Measurements from ENCODE around the gene CCDC177. TPM values are rescaled to one million over a fixed set of nuclear protein-coding genes. Genes with fewer than 3 reads are reported as not detected.
A peak's percentile ranks its signal among the peaks of the same experiment; 100 is the strongest.

The CCDC177 gene
- total and polyA plus RNA-seq, 4 donors = 2.0 to 4.8 (median 3.4) TPM

DNA sequence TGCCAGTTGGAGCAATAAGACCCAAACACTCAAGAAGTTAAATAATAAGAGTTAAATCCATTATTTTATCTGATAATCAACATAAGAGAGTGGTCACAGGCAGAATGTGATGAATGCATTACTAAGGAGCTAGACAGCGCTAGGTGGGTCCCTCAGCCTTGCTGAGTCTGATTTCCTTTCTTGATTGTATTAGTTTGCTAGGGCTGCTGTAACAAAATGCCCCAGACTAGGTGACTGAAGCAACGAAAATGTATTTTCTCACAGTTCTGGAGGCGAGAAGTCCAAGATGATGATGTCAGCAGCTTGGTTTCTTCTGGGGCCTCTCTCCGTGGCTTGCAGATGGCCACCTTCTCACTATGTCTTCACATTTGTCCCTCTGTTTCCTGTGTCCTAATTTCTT lies 8.2 kb upstream of the CCDC177 start:
- Histone ChIP-seq H3K27ac (ENCODE audit: low read depth, low read length) (no peak overlapping the region), H3K27me3 (ENCODE audit: control insufficient read depth, insufficient read depth, low read length) (no peaks in the 10 kb centered on the region), H3K36me3 (ENCODE audit: control insufficient read depth, insufficient read depth, low read length) (no peaks in the 10 kb centered on the region), H3K4me1 (ENCODE audit: control insufficient read depth, insufficient read depth, low read length) (no peaks in the 10 kb centered on the region), H3K9me3 (ENCODE audit: control insufficient read depth, insufficient read depth, low read length) (no peaks in the 10 kb centered on the region), H3K4me3 (ENCODE audit: low read depth, low read length) (no peak overlapping the region)
- no peak for DNase-seq (ENCODE audit: low read depth in 4 of 6, low spot score in 6 of 6)
- WGBS (ENCODE audit: insufficient coverage) = 89% methylated on average over 3 of the region's 4 CpGs

DNA sequence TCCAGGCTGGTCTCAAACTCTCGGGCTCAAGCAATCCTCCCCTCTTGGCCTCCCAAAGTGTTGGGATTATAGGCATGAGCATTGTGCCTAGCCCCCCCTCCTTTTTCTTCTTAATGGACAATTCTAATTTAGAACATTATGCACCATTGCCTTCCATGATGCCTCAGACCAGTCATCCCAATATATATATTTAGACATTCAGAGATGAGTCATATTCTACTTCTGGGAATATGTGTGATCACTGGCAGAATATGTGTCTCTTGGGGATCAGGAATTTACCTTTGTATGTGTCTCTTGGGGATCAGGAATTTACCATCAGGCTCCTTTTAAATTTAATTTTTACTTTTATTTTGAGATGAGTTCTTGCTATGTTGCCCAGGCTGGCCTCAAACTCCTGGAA lies 7.5 kb upstream of the CCDC177 start:
- H3K27me3 ChIP-seq (ENCODE audit: control insufficient read depth, insufficient read depth, low read length) = no peaks in the 10 kb centered on the region
- no peaks in the 10 kb centered on the region for H3K36me3 ChIP-seq (ENCODE audit: control insufficient read depth, insufficient read depth, low read length)
- no peak overlapping the region for H3K4me3 ChIP-seq (ENCODE audit: low read depth, low read length)
- DNase-seq (ENCODE audit: low read depth in 4 of 6, low spot score in 6 of 6) = no peak
- H3K9me3 ChIP-seq (ENCODE audit: control insufficient read depth, insufficient read depth, low read length) = no peaks in the 10 kb centered on the region
- H3K27ac ChIP-seq (ENCODE audit: low read depth, low read length) = no peak overlapping the region
- no peaks in the 10 kb centered on the region for H3K4me1 ChIP-seq (ENCODE audit: control insufficient read depth, insufficient read depth, low read length)
- no CpG with 5 or more reads among the region's 1 CpG for WGBS (ENCODE audit: insufficient coverage)

DNA sequence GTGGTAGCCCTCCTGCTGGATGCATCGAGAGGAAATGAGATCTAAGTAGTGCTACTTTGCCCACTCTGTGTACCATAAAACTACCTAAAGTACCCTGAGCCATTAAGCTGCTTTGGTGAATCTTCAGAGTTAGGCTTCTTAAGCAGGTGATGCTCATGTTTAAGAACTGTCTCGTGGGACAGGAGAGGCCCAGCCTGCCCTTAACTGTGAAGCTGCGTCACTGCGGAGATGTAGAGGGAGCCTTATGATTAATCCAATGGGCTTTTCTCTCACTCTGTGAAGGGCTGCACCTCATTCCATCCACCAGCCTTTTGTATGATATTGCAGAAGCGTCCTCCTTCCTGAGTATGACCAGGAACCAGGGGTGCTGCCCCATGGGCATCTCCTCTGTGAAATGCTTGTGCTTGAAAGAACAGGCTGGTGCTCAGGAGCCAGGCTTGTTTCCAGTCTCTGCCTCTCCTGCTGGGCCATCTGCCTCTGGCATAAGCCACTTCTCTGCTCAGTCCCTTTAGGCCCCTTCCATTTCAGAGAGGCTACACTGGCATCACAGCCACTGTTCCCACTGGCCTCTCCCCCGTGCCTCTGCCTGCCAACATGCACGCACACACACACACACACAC lies 6.8 kb upstream of the CCDC177 start:
- Histone ChIP-seq H3K36me3 (ENCODE audit: control insufficient read depth, insufficient read depth, low read length) (no peaks in the 10 kb centered on the region), H3K4me3 (ENCODE audit: low read depth, low read length) (no peak overlapping the region), H3K4me1 (ENCODE audit: control insufficient read depth, insufficient read depth, low read length) (no peaks in the 10 kb centered on the region), H3K9me3 (ENCODE audit: control insufficient read depth, insufficient read depth, low read length) (no peaks in the 10 kb centered on the region), H3K27me3 (ENCODE audit: control insufficient read depth, insufficient read depth, low read length) (no peaks in the 10 kb centered on the region), H3K27ac (ENCODE audit: low read depth, low read length) (no peak overlapping the region)
- WGBS (ENCODE audit: insufficient coverage) = 60% methylated on average over 3 of the region's 7 CpGs
- no peak for DNase-seq (ENCODE audit: low read depth in 4 of 6, low spot score in 6 of 6)

DNA sequence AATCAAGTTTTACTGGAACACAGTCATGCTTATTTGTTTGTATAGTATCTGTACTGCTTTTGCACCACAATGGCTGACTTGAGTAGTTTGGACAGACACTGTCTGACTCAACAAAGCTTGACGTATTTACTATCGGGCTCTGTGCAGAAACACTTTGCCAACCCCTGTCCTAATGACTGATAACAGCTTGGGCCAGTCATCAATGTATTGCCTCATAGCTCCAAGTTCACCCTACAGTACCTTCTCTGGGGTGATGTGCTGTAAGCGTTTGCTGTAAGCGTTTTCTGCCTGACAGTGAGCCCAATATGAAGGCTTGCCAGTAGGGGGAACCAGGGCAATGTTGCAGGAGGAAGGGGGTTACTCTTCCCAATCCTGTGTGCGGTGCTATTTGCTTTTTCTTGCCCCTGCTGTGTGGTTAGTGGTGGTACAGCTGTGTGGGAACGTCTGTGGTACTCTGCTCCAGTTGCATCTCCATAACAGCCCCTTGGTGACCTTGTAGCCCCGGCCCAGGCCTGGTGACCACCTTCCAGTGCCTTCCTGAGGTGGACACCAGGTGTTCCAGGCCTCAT lies 5.4 kb upstream of the CCDC177 start:
- Histone ChIP-seq H3K27me3 (ENCODE audit: control insufficient read depth, insufficient read depth, low read length) (peaks cover 5% of the 10 kb centered on the region), H3K36me3 (ENCODE audit: control insufficient read depth, insufficient read depth, low read length) (no peaks in the 10 kb centered on the region), H3K9me3 (ENCODE audit: control insufficient read depth, insufficient read depth, low read length) (no peaks in the 10 kb centered on the region), H3K27ac (ENCODE audit: low read depth, low read length) (no peak overlapping the region), H3K4me1 (ENCODE audit: control insufficient read depth, insufficient read depth, low read length) (no peaks in the 10 kb centered on the region), H3K4me3 (ENCODE audit: low read depth, low read length) (no peak overlapping the region)
- peak in 2 of 6 donors; percentile 51 to 75 for DNase-seq (ENCODE audit: low read depth in 4 of 6, low spot score in 6 of 6)
- WGBS (ENCODE audit: insufficient coverage) = 35% methylated on average over 6 of the region's 7 CpGs

DNA sequence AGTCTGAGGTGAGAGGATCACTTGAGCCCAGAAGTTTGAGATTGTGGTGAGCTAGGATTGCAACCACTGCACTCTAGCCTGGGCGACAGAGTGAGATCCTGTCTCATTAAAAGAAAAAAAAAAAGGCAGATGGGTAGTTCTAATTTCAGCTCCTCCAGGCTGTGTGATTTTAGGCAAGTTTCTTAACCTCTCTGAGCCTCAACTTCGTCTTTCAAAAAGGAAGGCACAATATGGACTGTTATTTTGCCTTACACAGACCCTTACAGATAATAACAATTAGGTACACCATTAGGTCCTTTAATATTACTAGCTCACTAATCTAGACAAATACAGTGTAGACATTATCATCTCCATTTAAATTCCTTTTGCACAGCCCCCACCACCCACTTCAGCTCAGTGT lies 4.8 kb upstream of the CCDC177 start:
- Histone ChIP-seq H3K4me1 (ENCODE audit: control insufficient read depth, insufficient read depth, low read length) (peaks cover 4% of the 10 kb centered on the region), H3K36me3 (ENCODE audit: control insufficient read depth, insufficient read depth, low read length) (no peaks in the 10 kb centered on the region), H3K4me3 (ENCODE audit: low read depth, low read length) (no peak overlapping the region), H3K27me3 (ENCODE audit: control insufficient read depth, insufficient read depth, low read length) (peaks cover 10% of the 10 kb centered on the region), H3K27ac (ENCODE audit: low read depth, low read length) (no peak overlapping the region), H3K9me3 (ENCODE audit: control insufficient read depth, insufficient read depth, low read length) (no peaks in the 10 kb centered on the region)
- no peak for DNase-seq (ENCODE audit: low read depth in 4 of 6, low spot score in 6 of 6)
- WGBS (ENCODE audit: insufficient coverage) = 89% methylated on average over 1 of the region's 2 CpGs

DNA sequence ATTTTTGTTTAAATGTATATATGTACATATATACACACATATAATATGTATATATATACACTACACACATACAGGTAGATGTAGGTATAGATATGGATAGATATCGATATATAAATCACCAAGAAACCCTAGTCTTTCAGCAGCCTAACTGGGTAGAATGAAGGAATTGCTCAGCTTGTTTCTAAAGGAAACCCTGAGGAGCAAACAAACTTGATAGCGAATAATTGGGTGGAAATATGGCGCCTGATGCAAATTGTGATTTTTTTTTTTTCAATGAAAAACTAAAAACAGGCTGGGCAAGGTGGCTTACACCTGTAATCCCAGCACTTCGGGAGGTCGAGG lies 254 bp upstream of the CCDC177 start:
- H3K4me3 ChIP-seq (ENCODE audit: low read depth, low read length) = peak overlapping the region; percentile 36
- WGBS (ENCODE audit: insufficient coverage) = 46% methylated on average over 2 of the region's 5 CpGs
- H3K27ac ChIP-seq (ENCODE audit: low read depth, low read length) = peak overlapping the region; percentile 4
- H3K36me3 ChIP-seq (ENCODE audit: control insufficient read depth, insufficient read depth, low read length) = peaks cover 22% of the 10 kb centered on the region
- peaks cover 33% of the 10 kb centered on the region for H3K27me3 ChIP-seq (ENCODE audit: control insufficient read depth, insufficient read depth, low read length)
- no peaks in the 10 kb centered on the region for H3K9me3 ChIP-seq (ENCODE audit: control insufficient read depth, insufficient read depth, low read length)
- DNase-seq (ENCODE audit: low read depth in 4 of 6, low spot score in 6 of 6) = no peak
- peaks cover 32% of the 10 kb centered on the region for H3K4me1 ChIP-seq (ENCODE audit: control insufficient read depth, insufficient read depth, low read length)

DNA sequence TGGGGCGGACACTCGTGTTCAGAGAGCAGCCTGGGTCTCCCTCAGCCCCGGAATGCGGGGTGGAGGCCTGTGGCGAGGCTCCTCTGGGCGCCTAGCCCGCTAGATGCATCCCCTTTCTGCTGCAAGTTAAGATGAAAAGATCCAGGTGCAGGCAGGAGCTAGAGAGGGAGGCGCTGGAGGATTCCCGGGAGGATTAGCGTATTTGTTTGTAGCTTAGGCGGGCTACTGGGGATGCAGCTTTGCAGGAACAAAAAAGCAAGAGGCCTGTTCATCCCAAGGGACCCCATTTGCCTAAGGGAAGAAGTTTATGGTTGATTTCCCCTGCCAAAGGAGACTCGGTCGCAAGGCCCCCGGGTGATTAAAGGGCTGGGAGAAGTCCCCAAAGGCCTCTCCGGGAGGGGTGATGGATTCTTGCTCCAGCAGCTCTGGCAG lies 824 bp downstream of the CCDC177 start:
- WGBS (ENCODE audit: insufficient coverage) = 8% methylated on average over 14 of the region's 15 CpGs
- Histone ChIP-seq H3K27ac (ENCODE audit: low read depth, low read length) (no peak overlapping the region), H3K27me3 (ENCODE audit: control insufficient read depth, insufficient read depth, low read length) (peaks cover 33% of the 10 kb centered on the region), H3K4me3 (ENCODE audit: low read depth, low read length) (peak overlapping the region; percentile 36), H3K4me1 (ENCODE audit: control insufficient read depth, insufficient read depth, low read length) (peaks cover 32% of the 10 kb centered on the region), H3K36me3 (ENCODE audit: control insufficient read depth, insufficient read depth, low read length) (peaks cover 22% of the 10 kb centered on the region), H3K9me3 (ENCODE audit: control insufficient read depth, insufficient read depth, low read length) (no peaks in the 10 kb centered on the region)
- DNase-seq (ENCODE audit: low read depth in 4 of 6, low spot score in 6 of 6) = peak in 4 of 6 donors; percentile 27 to 93 (median 62)

DNA sequence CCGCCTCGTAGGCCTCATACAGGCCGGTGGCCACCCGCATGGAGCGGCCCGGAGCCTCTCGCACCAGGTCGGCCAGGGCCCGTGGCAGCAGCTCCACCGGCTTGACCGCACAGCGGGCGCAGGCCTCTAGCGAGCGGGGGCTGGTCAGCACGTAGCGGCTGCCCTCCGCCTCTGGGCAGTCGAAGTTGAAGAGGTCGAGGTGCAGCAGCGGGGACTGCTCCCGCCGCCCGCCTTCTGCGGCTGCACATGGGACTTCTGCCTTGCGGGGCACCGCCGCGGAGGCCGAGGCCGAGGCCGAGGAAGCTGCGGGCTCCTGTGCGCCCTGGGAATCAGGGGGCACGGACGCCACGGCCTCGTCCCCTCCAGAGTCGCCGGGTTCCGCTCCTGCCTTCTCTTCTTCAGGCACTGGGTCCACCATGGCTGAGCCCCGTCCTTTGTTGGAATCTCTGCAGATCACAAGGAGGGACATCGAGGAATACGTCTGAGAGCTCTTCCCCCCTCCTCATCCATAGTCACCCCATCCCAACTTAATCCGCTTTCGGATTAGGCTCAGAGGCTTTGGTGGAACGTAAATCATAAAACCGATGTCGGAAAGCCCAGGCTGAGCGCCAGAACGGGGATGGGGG lies 1.4 kb downstream of the CCDC177 start:
- H3K36me3 ChIP-seq (ENCODE audit: control insufficient read depth, insufficient read depth, low read length) = peaks cover 22% of the 10 kb centered on the region
- DNase-seq (ENCODE audit: low read depth in 4 of 6, low spot score in 6 of 6) = no peak
- H3K4me3 ChIP-seq (ENCODE audit: low read depth, low read length) = peak overlapping the region; percentile 36
- peaks cover 33% of the 10 kb centered on the region for H3K27me3 ChIP-seq (ENCODE audit: control insufficient read depth, insufficient read depth, low read length)
- no peaks in the 10 kb centered on the region for H3K9me3 ChIP-seq (ENCODE audit: control insufficient read depth, insufficient read depth, low read length)
- H3K27ac ChIP-seq (ENCODE audit: low read depth, low read length) = no peak overlapping the region
- WGBS (ENCODE audit: insufficient coverage) = 57% methylated on average over 49 of the region's 51 CpGs
- H3K4me1 ChIP-seq (ENCODE audit: control insufficient read depth, insufficient read depth, low read length) = peaks cover 32% of the 10 kb centered on the region

DNA sequence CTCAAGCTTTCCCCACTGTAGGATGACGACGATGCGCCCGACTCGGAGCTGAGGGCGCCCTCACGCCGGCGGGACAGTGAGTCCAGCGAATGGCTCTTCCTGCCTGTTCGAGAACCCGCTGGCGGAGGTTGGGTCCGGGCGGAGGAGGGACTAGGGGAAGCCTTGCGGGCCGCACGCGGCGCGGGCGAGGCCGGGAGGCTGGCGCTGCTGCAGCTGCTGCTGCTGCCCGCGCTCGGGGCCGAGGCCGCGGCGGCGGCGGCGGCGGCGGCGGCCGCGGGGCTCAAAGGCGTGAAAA lies 1.9 kb downstream of the CCDC177 start:
- peaks cover 22% of the 10 kb centered on the region for H3K36me3 ChIP-seq (ENCODE audit: control insufficient read depth, insufficient read depth, low read length)
- no peak for DNase-seq (ENCODE audit: low read depth in 4 of 6, low spot score in 6 of 6)
- H3K27me3 ChIP-seq (ENCODE audit: control insufficient read depth, insufficient read depth, low read length) = peaks cover 37% of the 10 kb centered on the region
- no peak overlapping the region for H3K4me3 ChIP-seq (ENCODE audit: low read depth, low read length)
- H3K9me3 ChIP-seq (ENCODE audit: control insufficient read depth, insufficient read depth, low read length) = no peaks in the 10 kb centered on the region
- WGBS (ENCODE audit: insufficient coverage) = 59% methylated on average over 40 of the region's 40 CpGs
- H3K4me1 ChIP-seq (ENCODE audit: control insufficient read depth, insufficient read depth, low read length) = peaks cover 32% of the 10 kb centered on the region
- no peak overlapping the region for H3K27ac ChIP-seq (ENCODE audit: low read depth, low read length)
